HG03159 (cell line): ENCODE results near the gene CENPL.
"Not testable (repeated sequence)": the region's sequence is repeated elsewhere in the genome, so short reads cannot be mapped to it uniquely, and the experiment has no call there.

Experiments
- ATAC-seq: cut with Tn5 transposase; IDR thresholded peaks from one replicate; pipeline ENCODE4 v1.9.1; 2021; ENCODE audit warnings: mild to moderate bottlenecking, moderate library complexity; ENCODE audit not compliant: unreplicated experiment

The CENPL gene, protein sequence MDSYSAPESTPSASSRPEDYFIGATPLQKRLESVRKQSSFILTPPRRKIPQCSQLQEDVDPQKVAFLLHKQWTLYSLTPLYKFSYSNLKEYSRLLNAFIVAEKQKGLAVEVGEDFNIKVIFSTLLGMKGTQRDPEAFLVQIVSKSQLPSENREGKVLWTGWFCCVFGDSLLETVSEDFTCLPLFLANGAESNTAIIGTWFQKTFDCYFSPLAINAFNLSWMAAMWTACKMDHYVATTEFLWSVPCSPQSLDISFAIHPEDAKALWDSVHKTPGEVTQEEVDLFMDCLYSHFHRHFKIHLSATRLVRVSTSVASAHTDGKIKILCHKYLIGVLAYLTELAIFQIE

DNA sequence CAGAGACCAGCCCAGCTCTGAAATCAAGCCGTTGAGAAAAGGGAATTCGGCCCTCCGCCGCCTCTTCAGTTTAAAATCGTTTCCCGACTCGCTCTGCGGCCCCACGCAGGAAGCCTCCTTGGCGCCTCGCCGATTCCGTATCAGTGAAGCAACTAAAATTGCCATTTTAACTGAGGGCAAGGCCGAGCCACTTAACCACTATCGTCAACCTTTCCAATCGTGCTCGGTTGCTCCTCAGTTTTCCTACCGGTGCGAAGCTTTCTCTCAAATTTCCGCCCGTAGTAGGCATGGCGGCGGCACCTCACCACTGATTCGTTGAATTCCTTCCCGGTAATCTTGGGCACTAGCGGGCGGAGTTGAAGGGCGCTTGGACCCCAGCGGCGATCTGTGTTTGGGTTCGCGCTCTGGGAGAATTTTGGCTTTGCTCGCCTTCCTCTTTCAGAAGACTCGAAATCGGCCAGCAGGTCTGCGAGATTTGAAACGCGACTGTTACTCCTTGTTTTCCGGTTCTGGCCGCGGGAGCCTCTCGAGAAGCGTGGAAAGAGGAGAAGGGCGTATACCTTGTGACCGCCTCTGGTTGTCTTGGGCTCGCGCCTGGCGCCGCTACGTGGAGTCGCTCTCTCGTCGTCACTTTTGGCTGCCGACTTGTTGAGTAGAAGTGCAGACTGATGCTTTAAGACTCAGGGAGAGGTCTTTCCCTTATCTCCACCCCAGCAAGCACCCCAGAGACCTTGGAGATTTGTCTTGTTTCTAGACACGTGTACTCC lies at the start of gene CENPL, which contains the start of gene DARS2:
Gene CENPL (minus strand): TSS at position 569 of the 767 bp plus-strand sequence. CDS start 13,584 bp downstream, outside the sequence.
Gene DARS2 (plus strand): TSS at position 359 of the 767 bp plus-strand sequence. CDS start 557 bp downstream, outside the sequence.
- ATAC-seq: peak; percentile 82

DNA sequence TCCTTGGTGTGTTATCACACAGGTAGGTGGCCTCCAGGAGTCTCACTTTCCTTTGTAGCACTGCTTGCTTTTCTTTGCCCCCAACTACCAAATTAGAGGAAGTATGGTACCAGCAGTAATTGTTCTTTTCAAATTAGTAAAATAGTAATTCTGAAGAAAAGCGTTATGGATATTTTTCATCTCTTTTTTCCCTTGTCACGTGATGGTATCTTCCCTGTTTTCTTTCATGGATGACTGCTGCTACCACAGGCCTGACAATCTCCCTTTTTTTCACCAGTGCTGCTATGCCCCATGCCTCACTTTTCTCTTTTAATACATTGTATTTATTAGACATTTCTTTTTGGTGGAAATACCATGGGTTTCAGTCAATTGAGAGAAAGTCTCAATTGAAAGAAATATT lies 46.8 kb upstream of the CENPL start:
- ATAC-seq: no peak

DNA sequence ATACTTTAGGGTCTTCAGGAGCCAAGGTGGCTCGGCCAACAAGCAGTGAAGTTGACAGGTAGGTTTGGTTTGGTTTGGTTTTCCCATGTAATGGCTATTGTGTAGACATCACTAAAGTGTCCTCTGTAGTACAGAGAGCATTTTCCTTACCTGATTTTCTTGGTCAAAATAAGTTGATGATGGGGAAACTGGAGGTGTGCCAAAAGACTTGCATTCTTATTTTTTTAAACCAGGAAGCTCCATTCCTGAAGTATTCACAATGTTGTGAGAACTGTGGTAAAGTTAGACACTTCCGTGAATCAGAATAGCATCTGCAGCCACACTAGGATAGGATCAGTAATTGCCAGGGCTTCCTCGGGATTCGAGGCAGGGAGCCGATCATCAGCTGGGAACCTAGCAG lies 46.4 kb upstream of the CENPL start:
- no peak for ATAC-seq

DNA sequence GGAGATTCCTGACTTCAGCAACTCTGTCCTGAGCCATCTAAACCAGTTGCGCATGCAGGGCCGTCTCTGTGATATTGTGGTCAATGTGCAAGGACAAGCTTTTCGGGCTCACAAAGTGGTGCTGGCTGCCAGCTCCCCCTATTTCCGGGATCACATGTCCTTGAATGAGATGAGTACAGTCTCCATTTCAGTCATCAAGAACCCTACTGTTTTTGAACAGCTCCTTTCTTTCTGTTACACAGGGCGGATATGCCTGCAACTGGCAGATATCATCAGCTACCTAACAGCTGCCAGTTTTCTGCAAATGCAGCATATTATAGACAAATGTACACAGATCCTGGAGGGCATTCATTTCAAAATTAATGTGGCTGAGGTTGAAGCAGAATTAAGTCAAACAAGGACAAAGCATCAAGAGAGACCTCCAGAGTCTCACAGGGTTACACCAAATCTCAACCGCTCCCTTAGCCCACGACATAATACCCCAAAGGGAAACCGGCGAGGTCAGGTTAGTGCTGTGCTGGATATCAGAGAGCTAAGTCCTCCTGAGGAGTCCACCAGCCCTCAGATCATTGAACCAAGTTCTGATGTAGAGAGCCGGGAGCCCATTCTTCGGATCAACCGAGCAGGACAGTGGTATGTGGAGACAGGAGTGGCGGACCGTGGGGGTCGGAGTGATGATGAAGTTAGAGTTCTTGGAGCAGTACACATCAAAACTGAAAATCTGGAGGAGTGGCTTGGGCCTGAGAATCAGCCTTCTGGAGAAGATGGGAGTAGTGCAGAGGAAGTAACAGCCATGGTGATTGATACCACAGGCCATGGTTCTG lies 45.8 kb upstream of the CENPL start:
- no peak for ATAC-seq

DNA sequence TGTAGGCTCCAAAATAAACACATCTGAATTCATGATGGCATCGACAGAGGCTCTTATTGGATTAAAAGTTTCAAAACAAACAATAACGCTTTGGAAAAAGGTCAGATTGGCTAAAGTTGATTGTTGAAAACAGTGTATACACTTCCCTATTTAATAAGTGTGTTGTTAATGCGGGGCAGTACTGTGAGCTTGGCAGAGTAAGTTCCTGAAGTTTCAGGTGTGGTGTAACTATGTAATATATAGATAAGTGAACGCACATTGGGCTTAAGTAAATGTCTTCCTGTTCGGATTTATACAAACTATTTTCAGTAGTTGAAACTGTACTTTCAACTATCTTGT lies 44.3 kb upstream of the CENPL start:
- no peak for ATAC-seq

DNA sequence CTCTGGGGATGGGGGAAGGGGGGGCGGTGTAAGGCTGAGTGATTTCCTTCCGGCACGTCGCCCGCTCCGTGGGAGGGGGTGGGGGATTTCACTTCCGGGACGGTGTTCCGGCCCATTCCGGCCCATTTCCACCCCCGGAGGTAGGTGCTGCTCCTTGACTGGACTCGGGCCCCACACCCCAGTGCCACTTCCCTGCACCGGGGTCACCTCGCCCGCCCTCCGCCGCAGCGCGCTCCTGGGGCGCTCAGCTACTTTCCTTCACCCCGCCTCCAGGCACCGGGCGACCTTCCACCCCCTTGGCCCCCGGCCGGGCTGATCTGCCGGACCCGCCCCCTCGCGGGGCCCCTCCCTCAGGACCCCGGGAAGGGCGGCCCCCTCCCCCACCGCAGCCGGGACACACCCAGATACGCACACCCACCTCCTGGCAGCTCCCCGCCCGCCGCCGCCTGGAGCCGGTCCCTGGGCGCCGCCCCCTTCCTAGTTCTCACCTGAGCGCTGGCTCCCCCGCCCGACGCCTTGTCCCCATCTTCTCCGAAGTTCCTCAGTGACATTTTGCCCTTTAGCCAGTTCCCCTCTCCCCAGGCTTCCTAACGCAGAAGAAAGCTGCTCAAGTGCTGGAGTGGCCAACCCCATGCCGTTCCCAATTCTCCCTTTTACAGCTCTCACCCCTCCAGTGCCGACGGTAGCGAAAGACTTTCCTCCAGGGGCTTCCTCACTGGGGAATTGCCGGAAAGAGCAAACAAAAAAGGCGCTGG lies 43.8 kb upstream of the CENPL start, which contains the start of gene ZBTB37:
Gene ZBTB37 (plus strand): TSS at position 115 of the 755 bp plus-strand sequence. CDS start 1,846 bp downstream, outside the sequence.
- ATAC-seq: peak; percentile 61

DNA sequence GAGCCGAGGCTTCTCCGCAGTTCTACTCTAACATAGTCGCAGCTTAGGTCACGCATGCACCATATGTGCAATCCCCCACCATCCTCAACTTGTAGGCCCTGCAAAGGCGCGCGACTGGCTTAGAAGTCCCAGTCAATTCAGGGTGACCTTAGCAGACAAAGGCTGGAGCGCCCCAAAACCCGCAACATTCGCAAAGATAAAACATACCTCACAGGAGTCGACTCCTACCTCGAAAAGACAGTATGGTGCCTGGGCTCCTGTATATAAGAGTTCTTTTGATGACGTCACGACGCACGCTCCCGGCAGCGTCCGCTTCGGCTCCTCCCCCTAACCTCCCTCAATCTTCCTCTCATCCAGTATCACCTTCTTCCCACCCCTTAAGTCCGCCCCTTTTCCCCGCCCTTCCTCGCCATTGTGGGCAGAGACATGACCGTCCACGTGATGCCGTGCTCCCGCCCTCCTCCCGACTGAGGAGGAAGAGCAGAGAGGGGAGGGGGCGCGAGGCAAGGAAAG lies 43.1 kb upstream of the CENPL start, which contains the start of gene GAS5:
Gene GAS5 (minus strand): TSS at position 237 of the 513 bp plus-strand sequence.
- peak; percentile 68 for ATAC-seq

DNA sequence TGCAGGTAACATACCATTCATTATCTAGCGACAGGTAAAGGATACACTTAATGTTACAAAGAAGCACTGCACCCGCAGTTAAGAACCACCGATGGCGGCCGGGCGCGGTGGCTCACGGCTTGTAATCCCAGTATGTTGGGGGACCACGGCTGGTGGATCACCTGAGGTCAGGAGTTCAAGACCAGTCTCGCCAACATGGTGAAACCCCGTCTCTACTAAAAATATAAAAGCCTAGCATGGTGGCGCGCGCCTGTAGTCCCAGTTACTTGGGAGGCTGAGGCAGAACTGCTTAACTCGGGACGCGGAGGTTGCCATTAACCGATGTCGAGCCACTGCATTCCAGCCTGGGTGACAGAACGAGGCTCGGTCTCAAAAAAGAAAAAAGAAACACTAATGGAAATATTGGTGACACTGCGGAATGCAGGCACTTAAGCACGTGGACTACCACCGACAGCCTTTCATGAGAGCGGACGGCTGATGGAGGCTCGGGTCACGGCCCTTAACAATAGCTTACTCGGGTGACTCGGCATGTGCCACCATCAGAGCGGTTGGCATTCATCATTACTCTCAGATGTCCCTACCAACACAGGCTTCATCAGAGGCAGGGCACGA lies 42.6 kb upstream of the CENPL start:
- ATAC-seq: no peak

DNA sequence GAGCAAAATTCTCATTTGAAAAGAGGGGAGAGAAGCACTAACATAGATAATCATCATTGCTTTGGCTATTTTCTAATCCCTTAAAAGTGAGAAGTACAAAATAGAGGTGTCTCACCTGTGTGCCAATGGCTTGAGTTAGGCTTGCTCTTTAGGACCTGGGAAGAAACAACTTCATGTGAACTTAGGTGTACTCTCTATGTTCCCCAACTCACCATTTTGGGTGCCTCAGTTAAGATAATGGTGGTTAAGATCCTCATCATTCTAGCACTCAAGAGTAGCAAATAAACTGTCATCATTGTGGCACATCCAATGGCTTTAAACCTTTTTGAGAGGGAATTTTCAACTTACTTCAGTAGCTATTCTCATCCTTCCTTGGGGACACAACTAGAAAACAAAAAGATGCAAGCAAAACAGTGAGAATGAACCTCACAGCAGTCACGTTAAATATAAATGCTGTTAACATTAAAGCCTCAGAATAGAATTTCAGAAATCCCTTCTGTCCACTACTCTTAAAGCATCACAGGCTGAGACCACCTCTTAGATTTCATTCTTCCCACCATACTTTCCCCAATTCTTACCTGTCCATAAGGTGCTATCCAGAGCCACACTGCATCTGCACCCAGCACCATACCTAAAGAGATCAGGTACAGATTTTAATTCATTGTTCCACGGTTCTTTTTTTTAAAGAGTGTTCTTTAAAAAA lies 41.9 kb upstream of the CENPL start:
- ATAC-seq: no peak

DNA sequence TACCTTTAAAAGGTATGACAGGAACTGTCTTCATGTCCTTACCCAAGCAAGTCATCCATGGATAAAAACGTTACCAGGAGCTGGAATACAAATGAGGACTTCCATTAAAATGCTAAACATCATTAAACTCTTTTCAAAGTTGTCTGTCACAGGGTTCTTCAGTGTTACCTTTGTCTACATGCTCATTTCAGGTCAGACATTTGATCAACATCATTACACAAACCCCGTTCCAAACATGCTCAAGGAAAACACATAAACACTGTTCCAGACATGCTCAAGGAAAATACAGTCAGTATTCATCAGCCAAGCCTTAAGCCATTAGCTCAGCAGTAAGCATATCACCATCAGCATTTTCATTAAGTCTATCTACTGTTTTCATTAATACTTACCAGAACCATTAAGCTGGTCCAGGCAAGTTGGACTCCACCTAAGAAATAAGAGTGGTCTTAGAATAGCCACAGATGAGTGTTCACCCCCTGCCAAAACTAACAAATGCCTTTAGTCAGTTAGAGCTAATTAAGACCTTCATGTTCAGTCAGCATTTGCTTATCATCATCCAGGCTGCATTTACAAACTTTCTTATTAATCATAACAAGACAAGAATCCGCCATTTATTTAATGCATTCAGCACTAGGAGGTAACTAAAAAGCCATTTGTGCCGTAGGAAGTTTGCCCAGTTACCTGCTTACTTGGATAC lies 40.9 kb upstream of the CENPL start:
- ATAC-seq: no peak

DNA sequence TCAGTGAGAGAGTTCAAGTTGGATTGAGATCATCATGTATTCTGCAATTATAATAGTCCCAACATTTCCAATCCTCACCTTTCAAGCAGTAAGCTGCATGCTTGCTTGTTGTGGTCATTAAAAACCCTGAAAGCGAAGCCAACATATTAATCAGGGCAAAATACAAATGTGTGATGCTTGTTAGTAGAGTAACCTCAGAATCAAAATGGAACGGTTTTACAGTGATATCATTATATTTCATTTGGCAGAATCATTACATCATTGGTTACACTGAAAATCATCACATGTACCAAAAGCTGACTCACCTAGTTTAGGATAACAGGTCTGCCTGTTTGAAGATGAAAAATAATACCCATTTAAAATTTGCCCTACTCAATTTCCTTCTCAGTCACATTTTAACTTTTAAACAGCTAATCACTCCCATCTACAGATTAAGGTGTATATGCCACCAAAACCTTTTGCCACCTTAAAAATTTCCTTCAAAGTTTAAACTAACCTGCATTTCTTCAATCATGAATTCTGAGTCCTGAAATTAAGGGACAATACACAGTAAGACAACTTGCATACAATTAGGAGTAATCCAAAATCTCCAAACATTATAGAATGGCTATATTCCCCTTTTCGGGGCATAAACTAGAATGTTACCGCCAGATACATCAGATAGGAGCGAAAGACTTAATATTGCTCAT lies 39.6 kb upstream of the CENPL start:
- ATAC-seq: no peak

DNA sequence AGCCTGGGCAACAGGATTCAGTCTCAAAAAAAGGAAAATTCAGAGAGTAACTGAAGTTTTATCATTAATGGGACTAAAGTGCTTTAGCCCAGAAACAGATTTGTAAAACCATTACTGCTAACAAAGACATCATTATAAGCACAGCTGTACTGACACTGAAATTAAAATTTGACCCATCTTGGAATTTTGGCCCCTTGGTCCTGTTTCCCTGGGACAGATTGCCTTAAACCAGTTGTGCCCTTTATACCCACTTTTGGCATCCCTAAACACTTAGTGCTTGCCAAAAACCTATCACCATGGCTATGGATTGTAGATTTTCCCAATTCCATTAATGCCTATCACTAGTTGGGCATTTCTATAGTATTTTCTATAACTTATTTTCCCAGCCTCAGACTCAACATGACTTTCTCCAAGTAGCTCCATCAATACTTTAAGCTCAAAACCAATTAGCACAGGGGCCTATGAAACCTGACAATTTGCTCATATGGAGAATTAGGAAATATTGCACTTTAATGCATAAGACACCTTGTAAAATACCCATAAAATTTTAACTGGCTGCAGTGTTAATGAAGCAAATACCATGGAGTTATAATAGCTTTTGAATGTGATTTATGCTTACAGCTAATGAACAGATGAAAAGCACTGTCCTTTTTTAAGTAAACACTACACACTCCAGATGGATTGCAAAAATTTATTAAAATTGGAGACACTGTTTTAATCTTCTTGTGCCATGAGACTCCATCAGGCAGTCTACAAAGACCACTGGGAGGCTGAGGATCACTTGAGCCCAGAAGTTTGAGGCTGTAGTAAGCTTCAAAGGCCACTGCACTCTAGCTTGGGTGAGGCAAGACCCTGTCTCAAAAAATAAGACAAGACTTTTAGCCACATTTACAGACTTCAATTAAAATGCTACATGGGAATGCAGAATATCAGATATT lies 38.8 kb upstream of the CENPL start:
- no peak for ATAC-seq

DNA sequence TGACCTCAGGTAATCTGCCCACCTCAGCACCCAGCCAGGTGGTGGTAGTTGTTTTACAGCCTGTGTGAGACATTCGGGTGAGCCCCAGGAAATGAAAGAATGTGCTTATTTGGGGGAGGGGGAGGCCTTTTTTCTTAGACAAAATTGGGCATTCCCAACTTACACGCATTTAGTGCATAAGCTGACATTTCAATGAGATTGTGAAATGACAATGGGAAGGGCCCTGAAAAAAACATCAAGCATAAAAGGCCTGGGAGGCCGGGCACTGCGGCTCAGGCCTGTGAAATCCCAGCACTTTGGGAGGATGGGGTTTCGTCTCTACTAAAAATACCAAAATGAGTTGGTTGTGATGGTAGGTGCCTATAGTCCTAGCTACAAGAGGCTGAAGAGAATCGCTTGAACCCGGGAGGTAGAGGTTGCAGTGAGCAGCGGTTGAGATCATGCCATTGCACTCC lies 38.1 kb upstream of the CENPL start:
- ATAC-seq: no peak

DNA sequence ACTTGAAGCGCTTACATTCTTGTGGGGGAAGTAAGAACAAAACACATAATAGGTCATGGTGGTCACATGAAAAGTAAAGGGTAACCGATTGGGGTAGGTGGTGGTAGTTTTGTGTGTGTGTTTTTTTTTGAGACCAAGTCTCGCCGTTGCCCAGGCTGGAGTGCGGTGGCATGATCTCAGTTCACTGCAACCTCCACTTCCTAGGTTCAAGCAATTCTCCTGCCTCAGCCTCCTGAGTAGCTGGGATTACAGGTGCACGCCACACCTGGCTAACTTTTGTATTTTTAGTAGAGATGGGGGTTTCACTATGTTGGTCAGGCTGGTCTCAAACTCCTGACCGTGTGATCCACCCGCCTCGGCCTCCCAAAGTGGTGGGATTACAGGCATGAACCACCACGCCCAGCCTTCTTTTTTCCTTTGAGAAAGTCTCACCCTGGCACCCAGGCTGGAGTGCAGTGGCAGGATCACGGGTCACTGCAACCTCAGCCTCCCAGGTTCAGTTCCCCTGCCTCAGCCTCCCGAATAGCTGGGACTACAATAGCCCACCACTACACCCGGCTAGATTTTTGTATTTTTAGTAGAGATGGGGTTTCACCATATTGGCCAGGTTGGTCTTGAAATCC lies 37.6 kb upstream of the CENPL start:
- not testable (repeated sequence) for ATAC-seq

DNA sequence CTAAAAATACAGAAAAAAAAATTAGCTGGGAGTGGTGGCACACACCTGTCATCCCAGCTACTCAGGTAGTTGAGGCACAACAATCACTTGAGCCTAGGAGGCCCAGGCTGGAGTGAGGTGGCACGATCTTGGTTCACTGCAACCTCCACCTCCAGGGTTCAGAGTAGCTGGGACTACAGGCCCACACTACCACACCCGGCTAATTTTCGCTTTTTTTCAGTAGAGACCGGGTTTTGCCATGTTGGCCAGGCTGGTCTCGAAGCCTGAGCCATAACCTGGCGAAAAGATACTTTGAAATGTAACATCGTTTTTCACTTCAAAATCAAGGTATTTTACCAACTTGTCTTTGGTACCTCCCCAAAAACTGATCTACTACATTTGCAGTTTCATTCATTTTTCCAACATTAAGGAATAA lies 37.1 kb upstream of the CENPL start:
- no peak for ATAC-seq

DNA sequence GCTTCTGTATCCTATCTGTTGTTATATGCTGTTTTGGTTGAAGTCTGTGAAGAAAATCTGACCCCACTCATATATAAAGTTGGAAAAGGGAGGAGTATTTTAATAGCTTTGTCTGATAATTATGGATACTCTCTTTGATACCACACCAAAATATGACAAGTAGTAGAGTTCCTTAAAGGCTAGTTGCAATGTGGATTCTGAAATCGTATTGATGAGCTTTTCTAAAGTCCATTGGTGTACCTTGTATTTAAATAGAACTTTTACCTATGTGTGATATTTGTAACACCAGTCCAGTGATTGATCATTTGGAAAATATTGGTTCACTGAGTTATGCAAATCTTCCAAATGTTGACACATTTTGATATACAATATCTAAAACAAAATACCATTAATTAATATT lies 35.4 kb upstream of the CENPL start:
- no peak for ATAC-seq
